Neuronal stem cell (in vitro differentiated cells): Measurements from ENCODE around the gene SLCO3A1.

Experiments
- DNase-seq: peaks from one replicate; pipeline ENCODE4 v3.0.0-alpha.2; 2013; ENCODE audit warnings: low spot score
- H2AFZ ChIP-seq: one replicate; pipeline ENCODE4 v1.6.1; 2013; ENCODE audit warnings: mild to moderate bottlenecking, low read length, inconsistent platforms
- H2AK5ac ChIP-seq: 2 replicates; pipeline ENCODE4 v1.6.1; 2013; ENCODE audit warnings: low read depth, mild to moderate bottlenecking, inconsistent platforms, low read length, moderate library complexity, mixed read lengths
- H2BK120ac ChIP-seq: 2 replicates; pipeline ENCODE4 v1.6.1; 2013; ENCODE audit warnings: low read depth, mild to moderate bottlenecking, inconsistent platforms, low read length, moderate library complexity, mixed read lengths
- H2BK12ac ChIP-seq: one replicate; pipeline ENCODE4 v1.6.1; 2013; ENCODE audit warnings: low read length, inconsistent platforms
- H2BK15ac ChIP-seq: 2 replicates; pipeline ENCODE4 v1.6.1; 2013; ENCODE audit warnings: mild to moderate bottlenecking, low read length, inconsistent platforms, mixed read lengths
- H2BK5ac ChIP-seq: one replicate; pipeline ENCODE4 v1.6.1; 2013; ENCODE audit warnings: inconsistent platforms, mild to moderate bottlenecking, low read length, moderate library complexity
- H3K14ac ChIP-seq: one replicate; pipeline ENCODE4 v1.6.1; 2013; ENCODE audit warnings: low read length, inconsistent platforms
- H3K18ac ChIP-seq: 2 replicates; pipeline ENCODE4 v1.6.1; 2013; ENCODE audit warnings: low read length, inconsistent platforms
- H3K23ac ChIP-seq: 2 replicates; pipeline ENCODE4 v1.6.1; 2013; ENCODE audit warnings: low read depth, mild to moderate bottlenecking, mixed read lengths, low read length, inconsistent platforms; ENCODE audit not compliant: poor library complexity
- H3K27ac ChIP-seq: replicated peaks from 3 replicates; pipeline ENCODE4 v1.5.1; 2013; ENCODE audit warnings: low read length, inconsistent platforms
- H3K27me3 ChIP-seq, 3 experiments: 2 replicates each; pipeline ENCODE4 v1.6.1; 2013; ENCODE audit warnings: low read length in 3 of 3, mild to moderate bottlenecking in 2 of 3, inconsistent platforms in 1 of 3, low read depth in 1 of 3, mixed read lengths in 1 of 3, moderate library complexity in 1 of 3; ENCODE audit not compliant: control insufficient read depth in 3 of 3, insufficient read depth in 3 of 3
- H3K36me3 ChIP-seq, 2 donors: replicated peaks in 1 of 2; 2 replicates each; pipeline ENCODE4 v1.6.1; 2013; ENCODE audit warnings: low read length in 2 of 2; ENCODE audit not compliant: control insufficient read depth in 2 of 2, insufficient read depth in 2 of 2
- H3K4ac ChIP-seq: 2 replicates; pipeline ENCODE4 v1.6.1; 2013; ENCODE audit warnings: inconsistent platforms, mild to moderate bottlenecking, low read length, moderate library complexity
- H3K4me1 ChIP-seq, 2 donors: 1 replicate in 1 of 2; 2 replicates in 1 of 2; pipeline ENCODE4 v1.6.1; 2013; ENCODE audit warnings: low read length in 2 of 2, low read depth in 1 of 2; ENCODE audit not compliant: control insufficient read depth in 2 of 2, insufficient read depth in 1 of 2
- H3K4me2 ChIP-seq: one replicate; pipeline ENCODE4 v1.6.1; 2013; ENCODE audit warnings: mild to moderate bottlenecking, low read length, inconsistent platforms; ENCODE audit not compliant: insufficient read depth, poor library complexity, severe bottlenecking
- H3K4me3 ChIP-seq, 2 donors: 2 replicates each; pipeline ENCODE4 v1.5.1; 2013; ENCODE audit warnings: low read length in 2 of 2, mild to moderate bottlenecking in 2 of 2, inconsistent platforms in 1 of 2, moderate library complexity in 1 of 2
- H3K79me1 ChIP-seq: one replicate; pipeline ENCODE4 v1.6.1; 2013; ENCODE audit warnings: low read depth, mild to moderate bottlenecking, inconsistent platforms, low read length, moderate library complexity
- H3K9ac ChIP-seq: one replicate; pipeline ENCODE4 v1.6.1; 2013; ENCODE audit warnings: mild to moderate bottlenecking, low read depth, low read length, inconsistent platforms; ENCODE audit not compliant: poor library complexity
- H3K9me3 ChIP-seq, 2 donors: replicated peaks in 1 of 2; 2 replicates each; pipeline versions ENCODE3 to v1.6.1; 2013; ENCODE audit warnings: low read length in 2 of 2, mild to moderate bottlenecking in 2 of 2, inconsistent platforms in 1 of 2, low read depth in 1 of 2, mixed read lengths in 1 of 2, moderate library complexity in 1 of 2; ENCODE audit not compliant: control insufficient read depth in 2 of 2, insufficient read depth in 1 of 2
- H4K8ac ChIP-seq: one replicate; pipeline ENCODE4 v1.6.1; 2013; ENCODE audit warnings: low read depth, mild to moderate bottlenecking, inconsistent platforms, low read length, moderate library complexity
- H4K91ac ChIP-seq: one replicate; pipeline ENCODE4 v1.6.1; 2013; ENCODE audit warnings: low read length, low read depth, mild to moderate bottlenecking, inconsistent platforms; ENCODE audit not compliant: poor library complexity
- WGBS, 2 donors: extraction: QIAGEN DNeasy Blood & Tissue Kit; methylation state at CpG; one replicate each; pipeline ENCODE4 v1.1.7; 2013; ENCODE audit warnings: missing lambda C conversion rate in 2 of 2, mixed read lengths in 1 of 2; ENCODE audit not compliant: insufficient read length in 2 of 2, insufficient replicate concordance in 1 of 2; ENCODE audit errors: extremely low coverage in 2 of 2; 5-methylcytosine and 5-hydroxymethylcytosine counted together

The SLCO3A1 gene

GRCh38 chr15:92005154-92005553 lies 151.6 kb downstream of the SLCO3A1 start:
- Histone ChIP-seq H2BK12ac (no peak overlapping the region), H2AFZ (no peak overlapping the region), H2AK5ac (no peak overlapping the region), H3K4ac (no peak overlapping the region), H3K9ac (no peak overlapping the region), H3K23ac (no peak overlapping the region), H2BK5ac (no peak overlapping the region), H4K8ac (no peak overlapping the region), H3K4me3 (no peak overlapping the region), H3K14ac (no peak overlapping the region), H3K18ac (no peak overlapping the region), H3K9me3 (no peaks in the 10 kb centered on the region), H3K4me2 (no peak overlapping the region), H3K36me3 (no peaks in the 10 kb centered on the region), H3K79me1 (no peaks in the 10 kb centered on the region), H3K4me1 (peaks cover 2 to 7% of the 10 kb centered on the region in 2 donors), H4K91ac (no peak overlapping the region), H3K27ac (no peak overlapping the region), H3K27me3 (no peaks in the 10 kb centered on the region), H2BK120ac (no peak overlapping the region), H2BK15ac (no peak overlapping the region)
- no CpG with 5 or more reads among the region's 6 CpGs for WGBS, 2 donors
- no peak for DNase-seq

DNA sequence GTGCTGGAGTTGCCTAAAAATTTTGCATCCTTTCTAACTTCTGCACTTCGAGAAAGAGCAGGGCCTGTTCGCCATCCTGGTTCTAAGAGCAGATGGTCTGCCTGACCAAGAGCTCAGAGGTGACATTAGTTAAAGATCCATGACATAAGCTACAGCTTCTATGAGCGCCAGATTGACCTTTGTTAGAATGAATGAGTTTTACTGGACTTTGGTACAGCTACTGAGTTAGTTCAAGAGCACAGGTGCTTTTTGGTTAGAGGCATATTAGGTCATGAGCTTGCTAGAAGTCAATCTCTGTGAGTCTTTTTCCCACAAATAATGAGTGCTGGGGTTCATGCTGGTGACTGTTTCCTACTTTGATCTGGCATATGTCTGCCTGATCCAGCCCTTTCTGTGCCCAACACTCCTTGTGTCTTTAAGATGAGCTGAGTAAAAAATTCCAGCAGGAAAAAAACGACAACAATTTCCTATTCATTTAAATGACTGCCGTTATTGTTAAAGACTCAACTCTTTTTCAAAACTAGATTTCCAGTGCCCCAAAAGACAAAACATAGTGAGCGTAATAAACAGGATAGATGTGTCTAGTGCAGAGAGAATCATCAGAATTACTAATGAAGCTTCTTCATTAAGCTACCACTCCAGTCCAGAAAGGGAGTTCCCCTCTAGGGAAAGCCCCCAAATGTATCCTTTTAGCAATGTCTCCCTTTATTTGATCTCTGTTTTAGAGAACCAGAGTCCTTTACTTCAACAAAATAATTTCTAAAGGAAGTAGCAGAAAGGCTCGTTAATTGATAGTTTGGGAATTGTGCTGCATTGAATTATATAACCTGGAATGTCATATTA lies 152.9 kb downstream of the SLCO3A1 start:
- H4K8ac ChIP-seq: no peak overlapping the region
- no peak overlapping the region for H2BK15ac ChIP-seq
- H2BK12ac ChIP-seq: no peak overlapping the region
- H3K14ac ChIP-seq: no peak overlapping the region
- H3K4me3 ChIP-seq: no peak overlapping the region
- H3K23ac ChIP-seq: no peak overlapping the region
- H2BK120ac ChIP-seq: no peak overlapping the region
- H3K9ac ChIP-seq: no peak overlapping the region
- H3K4me2 ChIP-seq: no peak overlapping the region
- H3K4me1 ChIP-seq: peaks cover 0 to 3% of the 10 kb centered on the region in 2 donors
- DNase-seq: no peak
- no peaks in the 10 kb centered on the region for H3K36me3 ChIP-seq
- H3K27ac ChIP-seq: no peak overlapping the region
- WGBS, 2 donors: no CpG with 5 or more reads among the region's 7 CpGs
- no peak overlapping the region for H3K18ac ChIP-seq
- H3K79me1 ChIP-seq: no peaks in the 10 kb centered on the region
- H4K91ac ChIP-seq: no peak overlapping the region
- H3K27me3 ChIP-seq: no peaks in the 10 kb centered on the region
- H3K4ac ChIP-seq: no peak overlapping the region
- H2AK5ac ChIP-seq: no peak overlapping the region
- H2BK5ac ChIP-seq: no peak overlapping the region
- H2AFZ ChIP-seq: no peak overlapping the region
- H3K9me3 ChIP-seq: no peaks in the 10 kb centered on the region

DNA sequence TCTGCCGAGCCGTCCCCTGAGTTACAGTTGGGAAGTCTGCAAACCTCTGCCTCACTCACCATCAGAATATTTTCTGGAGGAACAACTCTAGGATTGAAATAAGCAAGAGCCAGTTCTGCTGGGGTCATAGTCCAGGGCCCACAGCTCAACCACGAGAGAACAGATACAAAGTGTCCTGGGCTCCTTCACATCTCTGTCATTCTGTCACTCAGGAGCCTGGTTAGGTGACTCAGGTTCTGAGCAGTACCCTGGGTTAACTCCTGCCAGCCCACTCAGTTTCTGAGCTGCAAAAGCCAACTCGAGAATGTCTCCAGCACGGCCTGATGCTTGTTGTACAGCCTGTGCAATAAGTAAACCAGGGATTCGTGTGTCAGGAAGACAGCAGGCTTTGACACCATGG lies 155.7 kb downstream of the SLCO3A1 start:
- H2BK12ac ChIP-seq: no peak overlapping the region
- no peak overlapping the region for H3K18ac ChIP-seq
- no peaks in the 10 kb centered on the region for H3K27me3 ChIP-seq
- WGBS, 2 donors: no CpG with 5 or more reads among the region's 6 CpGs
- H3K79me1 ChIP-seq: no peaks in the 10 kb centered on the region
- H3K4me2 ChIP-seq: no peak overlapping the region
- DNase-seq: no peak
- H3K14ac ChIP-seq: no peak overlapping the region
- no peak overlapping the region for H2BK15ac ChIP-seq
- no peak overlapping the region for H3K27ac ChIP-seq
- no peak overlapping the region for H3K23ac ChIP-seq
- no peaks in the 10 kb centered on the region for H3K36me3 ChIP-seq
- no peak overlapping the region for H3K4me3 ChIP-seq
- H2AFZ ChIP-seq: no peak overlapping the region
- no peak overlapping the region for H3K9ac ChIP-seq
- H4K8ac ChIP-seq: no peak overlapping the region
- H4K91ac ChIP-seq: no peak overlapping the region
- H3K4me1 ChIP-seq: peaks cover 0 to 11% of the 10 kb centered on the region in 2 donors
- H2BK120ac ChIP-seq: no peak overlapping the region
- no peak overlapping the region for H2BK5ac ChIP-seq
- H2AK5ac ChIP-seq: no peak overlapping the region
- H3K9me3 ChIP-seq: no peaks in the 10 kb centered on the region
- H3K4ac ChIP-seq: no peak overlapping the region

- peaks cover 0 to 8% of the 10 kb centered on the region in 2 donors for H3K4me1 ChIP-seq
- H3K4ac ChIP-seq: no peak overlapping the region
- H3K18ac ChIP-seq: no peak overlapping the region
- H3K23ac ChIP-seq: no peak overlapping the region
- DNase-seq: no peak
- H3K27ac ChIP-seq: no peak overlapping the region
- H4K8ac ChIP-seq: no peak overlapping the region
- H3K4me3 ChIP-seq: no peak overlapping the region
- no CpG with 5 or more reads among the region's 14 CpGs for WGBS, 2 donors
- no peaks in the 10 kb centered on the region for H3K27me3 ChIP-seq
- no peak overlapping the region for H2BK5ac ChIP-seq
- no peak overlapping the region for H3K9ac ChIP-seq
- no peak overlapping the region for H2BK120ac ChIP-seq
- no peaks in the 10 kb centered on the region for H3K36me3 ChIP-seq
- H3K79me1 ChIP-seq: no peaks in the 10 kb centered on the region
- H2AFZ ChIP-seq: no peak overlapping the region
- no peak overlapping the region for H2BK15ac ChIP-seq
- no peaks in the 10 kb centered on the region for H3K9me3 ChIP-seq
- no peak overlapping the region for H3K4me2 ChIP-seq
- no peak overlapping the region for H4K91ac ChIP-seq
- H2BK12ac ChIP-seq: no peak overlapping the region
- no peak overlapping the region for H3K14ac ChIP-seq
- H2AK5ac ChIP-seq: no peak overlapping the region
Measured at GRCh38 chr15:92011611-92012367, 158.3 kb downstream of the SLCO3A1 start.
